ENCODE results near the gene CHKA.
"Not testable (repeated sequence)": the region's sequence is repeated elsewhere in the genome, so short reads cannot be mapped to it uniquely, and the experiment has no call there.

The CHKA gene

GRCh38 chr11:68115285-68115684 lies 5.9 kb downstream of the CHKA start:
- DNase-seq = no peak

GRCh38 chr11:68113986-68114385 lies 7.2 kb downstream of the CHKA start:
- DNase-seq = no peak

- no peak for DNase-seq
Measured at GRCh38 chr11:68107689-68108088, 13.5 kb downstream of the CHKA start.

GRCh38 chr11:68106165-68106940 lies 14.8 kb downstream of the CHKA start:
- DNase-seq = no peak

GRCh38 chr11:68099474-68100405 lies 21.4 kb downstream of the CHKA start:
- no peak for DNase-seq

GRCh38 chr11:68099057-68099456 lies 22.1 kb downstream of the CHKA start:
- no peak for DNase-seq

GRCh38 chr11:68096962-68097361 lies 24.2 kb downstream of the CHKA start:
- DNase-seq = no peak

- DNase-seq = no peak
Measured at GRCh38 chr11:68093565-68093964, 27.6 kb downstream of the CHKA start.

- DNase-seq = not testable (repeated sequence)
Measured at GRCh38 chr11:68092946-68093345, 28.2 kb downstream of the CHKA start.

GRCh38 chr11:68092411-68092810 lies 28.8 kb downstream of the CHKA start:
- no peak for DNase-seq

- no peak for DNase-seq
Measured at GRCh38 chr11:68090706-68091105, 30.5 kb downstream of the CHKA start.

- DNase-seq = no peak
Measured at GRCh38 chr11:68090287-68090686, 30.9 kb downstream of the CHKA start.

GRCh38 chr11:68089679-68090078 lies 31.5 kb downstream of the CHKA start:
- no peak for DNase-seq

GRCh38 chr11:68083517-68083916 lies 37.7 kb downstream of the CHKA start:
- no peak for DNase-seq

- no peak for DNase-seq
Measured at GRCh38 chr11:68082481-68082880, 38.7 kb downstream of the CHKA start.

GRCh38 chr11:68081691-68082090 lies 39.5 kb downstream of the CHKA start:
- DNase-seq = no peak

GRCh38 chr11:68080860-68081259 lies 40.3 kb downstream of the CHKA start:
- DNase-seq = no peak

GRCh38 chr11:68077617-68078582 lies 43.3 kb downstream of the CHKA start:
- no peak for DNase-seq

- no peak for DNase-seq
Measured at GRCh38 chr11:68076371-68077042, 44.7 kb downstream of the CHKA start.

- DNase-seq = no peak
Measured at GRCh38 chr11:68074584-68075352, 46.4 kb downstream of the CHKA start.

Measured in GOT3 (cell line).